Caco-2 (cell line): ENCODE measurements around the gene VPS13D. TPM values are rescaled to one million over a fixed set of nuclear protein-coding genes. Genes with fewer than 3 reads are reported as not detected.
"Not testable (repeated sequence)": the region's sequence is repeated elsewhere in the genome, so short reads cannot be mapped to it uniquely, and the experiment has no call there.

Experiments used
- BruUV-seq: library from RNA; stranded (reverse); fragments of 400-500 nt; replicated peaks from 2 replicates; lab custom pipeline; 2021; lab: Mats Ljungman, UMichigan
- CTCF ChIA-PET: fragments of 300-600 bp; sonication (Branson Sonifier 250); formaldehyde crosslinking; loops from one replicate; lab custom pipeline; 2022; ENCODE audit warnings: antibody characterized with exemption; lab: Charles Lee
- POLR2A ChIA-PET: fragments of 300-600 bp; sonication (Branson Sonifier 250); formaldehyde crosslinking; loops from one replicate; lab custom pipeline; 2022; ENCODE audit warnings: antibody characterized with exemption; lab: Charles Lee
- DNase-seq, 2 experiments: peaks; one replicate each; pipeline versions ENCODE4 v3.0.0 to v3.0.0-alpha.2; 2020 to 2022
- H3K27me3 ChIP-seq: replicated peaks from 2 replicates; pipeline ENCODE4 v1.6.0; 2011; ENCODE audit warnings: low read length; ENCODE audit not compliant: control insufficient read depth, insufficient read depth
- H3K36me3 ChIP-seq: 2 replicates; pipeline ENCODE4 v1.5.1; 2011; ENCODE audit warnings: low read length; ENCODE audit not compliant: control insufficient read depth, insufficient read depth
- H3K4me1 ChIP-seq: fragments of 250-450 bp; sonication (Bioruptor Pico); 2 replicates; pipeline ENCODE4 v1.5.1; 2020; ENCODE audit warnings: mild to moderate bottlenecking
- H3K4me3 ChIP-seq: 2 replicates; pipeline ENCODE4 v1.5.1; 2011; ENCODE audit warnings: low read depth, mild to moderate bottlenecking, control low read depth, low read length
- H3K9me3 ChIP-seq: fragments of 250-450 bp; sonication (Bioruptor Pico); 2 replicates; pipeline ENCODE4 v1.5.1; 2020; ENCODE audit warnings: mild to moderate bottlenecking, moderate library complexity
- H3K27ac Mint-ChIP-seq: one replicate; pipeline ENCODE4 v1.8.0; 2022; ENCODE audit warnings: mixed read lengths; ENCODE audit not compliant: unreplicated experiment
- H3K27me3 Mint-ChIP-seq: one replicate; pipeline ENCODE4 v1.8.0; 2022; ENCODE audit warnings: mixed read lengths; ENCODE audit not compliant: insufficient read depth, unreplicated experiment
- H3K36me3 Mint-ChIP-seq: one replicate; pipeline ENCODE4 v1.8.0; 2022; ENCODE audit warnings: mild to moderate bottlenecking, mixed read lengths; ENCODE audit not compliant: insufficient read depth, unreplicated experiment
- H3K4me1 Mint-ChIP-seq: one replicate; pipeline ENCODE4 v1.8.0; 2022; ENCODE audit warnings: low read depth, mixed read lengths; ENCODE audit not compliant: unreplicated experiment
- H3K4me3 Mint-ChIP-seq: one replicate; pipeline ENCODE4 v1.8.0; 2022; ENCODE audit warnings: mild to moderate bottlenecking, moderate library complexity, mixed read lengths; ENCODE audit not compliant: unreplicated experiment
- H3K9me3 Mint-ChIP-seq: one replicate; pipeline ENCODE4 v1.8.0; 2022; ENCODE audit warnings: mixed read lengths; ENCODE audit not compliant: unreplicated experiment
- CTCF ChIP-seq, 2 experiments: fragments of 200-600 bp in 1 of 2; IDR thresholded peaks; 1 replicate in 1 of 2; 2 replicates in 1 of 2; pipeline versions ENCODE4 v1.5.1 to v1.8.0; 2011 to 2022; ENCODE audit warnings: antibody characterized with exemption in 1 of 2, control low read depth in 1 of 2, inconsistent platforms in 1 of 2, low read depth in 1 of 2, low read length in 1 of 2, mild to moderate bottlenecking in 1 of 2, moderate library complexity in 1 of 2; ENCODE audit not compliant: insufficient read depth in 1 of 2, severe bottlenecking in 1 of 2, unreplicated experiment in 1 of 2
- intact Hi-C: fragments of 100-400 bp; cut with micrococcal nuclease; formaldehyde crosslinking; loops from one replicate; pipeline ENCODE4 v1.10.0; 2022; ENCODE audit not compliant: unreplicated experiment
- total RNA-seq: library from RNA; stranded (reverse); gene quantifications from 2 replicates; pipeline ENCODE4 v1.2.3, GENCODE V29; 2022

Gene VPS13D
- total RNA-seq, 1 experiment from 2014 or later = 25.6 TPM

GRCh38 chr1:12453400-12454343 is 223.8 kb downstream of the VPS13D start:
- BruUV-seq = no TSS peak
- intact Hi-C loops = no loop called here
- TF ChIP-seq CTCF (IDR thresholded peaks at IDR 0.05; ENCODE audit: insufficient read depth in 1 of 2, low read depth in 1 of 2, low read length in 1 of 2, severe bottlenecking in 1 of 2, unreplicated experiment in 1 of 2) = no peak
- POLR2A ChIA-PET = no interaction called here
- Mint-ChIP-seq H3K4me1 (peaks cover 7% of the 10 kb centered on the region), H3K9me3 (no peaks in the 10 kb centered on the region), H3K27me3 (no peaks in the 10 kb centered on the region), H3K36me3 (no peaks in the 10 kb centered on the region), H3K27ac (no peak overlapping the region), H3K4me3 (no peak overlapping the region)
- no peaks in the 10 kb centered on the region for H3K9me3 ChIP-seq
- peaks cover 2% of the 10 kb centered on the region for H3K36me3 ChIP-seq
- DNase-seq = no peak
- CTCF ChIA-PET = no interaction called here
- no peaks in the 10 kb centered on the region for H3K27me3 ChIP-seq
- 0 out of 2 replicates have a peak, but pooled peaks cover 10% of the 10 kb centered on the region for H3K4me1 ChIP-seq
- no peak overlapping the region for H3K4me3 ChIP-seq

DNA sequence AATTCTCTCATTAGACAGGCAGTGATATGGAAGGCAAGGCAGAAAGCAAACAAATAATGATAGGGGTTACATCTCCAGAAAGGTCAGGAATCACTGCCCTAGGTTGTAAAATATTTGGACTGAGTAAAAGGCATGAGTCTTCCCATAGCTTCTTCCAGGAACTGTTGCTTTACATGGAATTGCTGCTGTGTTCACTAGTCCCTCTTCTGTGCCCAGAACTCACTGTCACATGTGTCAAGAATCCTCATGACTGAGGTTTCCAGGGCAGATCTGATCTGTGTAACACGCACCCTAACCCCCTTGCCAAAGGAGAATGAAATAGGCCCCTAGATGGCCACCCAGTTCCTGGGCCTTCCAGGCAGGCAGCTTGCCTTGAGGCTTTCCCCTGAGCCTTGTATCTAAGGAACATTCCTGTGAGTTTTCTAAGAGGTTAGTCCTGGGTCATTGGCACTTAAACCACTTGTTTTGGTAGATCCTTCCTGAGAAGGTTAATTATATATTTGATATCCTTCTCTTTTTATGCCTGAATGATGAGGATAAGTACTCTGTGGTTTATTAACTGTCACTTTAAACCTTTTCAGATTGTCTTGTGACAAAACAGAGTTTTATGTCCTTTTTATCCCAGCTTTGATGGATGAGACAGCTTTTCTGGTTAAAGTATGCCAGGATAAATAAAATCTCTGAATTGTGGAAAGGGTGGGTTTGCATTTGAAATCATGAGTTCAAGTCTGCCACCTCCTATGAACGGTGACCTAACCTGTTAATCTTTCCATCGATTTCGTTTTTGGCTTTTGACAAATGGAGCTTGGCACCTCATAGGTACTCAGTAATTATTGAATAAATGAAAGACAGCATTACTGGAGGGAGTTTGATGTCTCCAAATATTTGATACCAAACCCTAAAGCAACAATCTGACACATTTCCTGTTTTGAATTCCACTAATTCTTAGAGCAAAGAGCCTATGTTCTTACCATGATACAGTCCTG is 224.9 kb downstream of the VPS13D start:
- H3K4me1 ChIP-seq = 0 out of 2 replicates have a peak, but pooled peaks cover 10% of the 10 kb centered on the region
- CTCF ChIA-PET = interaction anchor here (0.6 kb wide), 1 partner anchor 236 kb away, joined by 3 read pairs; no protein-coding TSS in a partner anchor
- peaks cover 2% of the 10 kb centered on the region for H3K36me3 Mint-ChIP-seq
- H3K4me3 Mint-ChIP-seq = no peak overlapping the region
- H3K27me3 ChIP-seq = no peaks in the 10 kb centered on the region
- peaks cover 2% of the 10 kb centered on the region for H3K36me3 ChIP-seq
- intact Hi-C loops = no loop called here
- no peaks in the 10 kb centered on the region for H3K9me3 Mint-ChIP-seq
- no peaks in the 10 kb centered on the region for H3K9me3 ChIP-seq
- DNase-seq = no peak
- no peak for TF ChIP-seq CTCF (IDR thresholded peaks at IDR 0.05; ENCODE audit: insufficient read depth in 1 of 2, low read depth in 1 of 2, low read length in 1 of 2, severe bottlenecking in 1 of 2, unreplicated experiment in 1 of 2)
- peaks cover 7% of the 10 kb centered on the region for H3K4me1 Mint-ChIP-seq
- no peaks in the 10 kb centered on the region for H3K27me3 Mint-ChIP-seq
- no peak overlapping the region for H3K4me3 ChIP-seq
- no TSS peak for BruUV-seq
- POLR2A ChIA-PET = no interaction called here
- no peak overlapping the region for H3K27ac Mint-ChIP-seq

DNA sequence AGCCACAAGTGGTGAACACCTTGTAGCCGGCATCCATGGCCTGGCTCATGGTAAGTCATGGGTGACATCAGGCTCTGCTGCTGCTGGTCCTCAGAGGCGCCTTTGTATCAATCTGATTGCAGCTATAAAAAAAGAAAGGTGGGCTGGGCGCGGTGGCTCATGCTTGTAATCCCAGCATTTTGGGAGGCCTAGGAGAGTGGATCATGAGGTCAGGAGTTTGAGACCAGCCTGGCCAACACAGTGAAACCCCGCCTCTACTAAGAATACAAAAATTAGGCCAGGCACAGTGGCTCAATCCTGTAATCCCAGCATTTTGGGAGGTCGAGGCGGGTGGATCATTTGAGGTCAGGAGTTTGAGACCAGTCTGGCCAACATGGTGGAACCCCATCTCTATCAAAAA is 226.3 kb downstream of the VPS13D start:
- H3K4me3 Mint-ChIP-seq, H3K27me3 Mint-ChIP-seq, H3K27ac Mint-ChIP-seq, CTCF ChIA-PET, H3K4me3 ChIP-seq, DNase-seq, H3K27me3 ChIP-seq, H3K9me3 Mint-ChIP-seq, H3K36me3 ChIP-seq, H3K9me3 ChIP-seq, BruUV-seq, intact Hi-C loops, POLR2A ChIA-PET: not testable (repeated sequence)
- H3K4me1 ChIP-seq = peaks cover 13% of the 10 kb centered on the region
- Mint-ChIP-seq H3K4me1 (peaks cover 13% of the 10 kb centered on the region), H3K36me3 (peaks cover 11% of the 10 kb centered on the region)
